Mesodermal cell (in vitro differentiated cells): ENCODE measurements around the gene CWF19L2.
A peak's percentile ranks its signal among the peaks of the same experiment; 100 is the strongest.

Source experiments
- H3K27ac ChIP-seq: 2 replicates; pipeline ENCODE4 v1.7.0; 2013; ENCODE audit warnings: mild to moderate bottlenecking, low read depth, low read length, moderate library complexity; ENCODE audit not compliant: severe bottlenecking
- H3K36me3 ChIP-seq: 2 replicates; pipeline ENCODE4 v1.7.1; 2013; ENCODE audit warnings: mild to moderate bottlenecking, low read length, moderate library complexity; ENCODE audit not compliant: control insufficient read depth, insufficient read depth
- H3K4me1 ChIP-seq: one replicate; pipeline ENCODE4 v1.7.1; 2013; ENCODE audit warnings: mild to moderate bottlenecking, low read length; ENCODE audit not compliant: insufficient read depth, control insufficient read depth, poor library complexity, severe bottlenecking
- H3K4me3 ChIP-seq: 2 replicates; pipeline ENCODE4 v1.7.0; 2013; ENCODE audit warnings: low read length, control low read depth, mild to moderate bottlenecking; ENCODE audit not compliant: insufficient read depth, poor library complexity, severe bottlenecking; ENCODE audit errors: extremely low read depth
- H3K9me3 ChIP-seq: 2 replicates; pipeline ENCODE4 v1.7.1; 2013; ENCODE audit warnings: mild to moderate bottlenecking, low read length, moderate library complexity; ENCODE audit not compliant: control insufficient read depth
- whole genome bisulfite sequencing, 2 experiments: methylation state at CpG; one replicate each; pipeline ENCODE4 v1.1.5; 2013; ENCODE audit warnings: missing lambda C conversion rate in 2 of 2; ENCODE audit not compliant: insufficient coverage in 2 of 2; 5-methylcytosine and 5-hydroxymethylcytosine counted together

Gene CWF19L2

GRCh38 chr11:107316426-107316825 lies 141.2 kb downstream of the CWF19L2 start:
- Histone ChIP-seq H3K9me3 (no peaks in the 10 kb centered on the region), H3K4me1 (no peaks in the 10 kb centered on the region), H3K36me3 (peaks cover 13% of the 10 kb centered on the region), H3K4me3 (no peak overlapping the region), H3K27ac (no peak overlapping the region)
- 100% methylated on average over 1 of the region's 1 CpG; no CpG with 5 or more reads in 1 of the 2 experiments for WGBS, 2 experiments

GRCh38 chr11:107307991-107308390 lies 149.6 kb downstream of the CWF19L2 start:
- H3K9me3 ChIP-seq = no peaks in the 10 kb centered on the region
- H3K4me3 ChIP-seq = no peak overlapping the region
- peaks cover 7% of the 10 kb centered on the region for H3K36me3 ChIP-seq
- 100% methylated on average over 1 to 2 of the region's 2 CpGs for WGBS, 2 experiments
- H3K4me1 ChIP-seq = no peaks in the 10 kb centered on the region
- no peak overlapping the region for H3K27ac ChIP-seq

DNA sequence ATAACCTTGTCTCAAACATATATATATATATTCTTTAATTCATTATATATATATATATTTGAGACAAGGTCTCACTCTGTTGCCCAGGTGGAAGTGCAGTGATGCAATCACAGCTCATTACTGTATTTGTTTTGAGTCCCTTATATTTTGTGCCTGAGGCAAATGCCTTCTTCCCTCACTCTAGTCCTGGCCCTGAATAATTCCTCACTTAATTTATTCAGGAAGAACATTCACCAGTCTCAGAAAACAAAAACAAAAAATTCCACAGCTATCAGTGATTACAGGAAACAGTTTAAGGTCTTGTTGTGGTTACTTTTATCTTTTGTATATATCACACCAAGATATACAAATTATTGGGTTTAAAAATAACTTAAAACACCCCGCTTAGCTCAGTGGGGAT lies 155.7 kb downstream of the CWF19L2 start:
- no peaks in the 10 kb centered on the region for H3K9me3 ChIP-seq
- peaks cover 3% of the 10 kb centered on the region for H3K36me3 ChIP-seq
- no peak overlapping the region for H3K4me3 ChIP-seq
- peaks cover 5% of the 10 kb centered on the region for H3K4me1 ChIP-seq
- H3K27ac ChIP-seq = peak overlapping the region; percentile 41
- no CpG with 5 or more reads among the region's 1 CpG for WGBS, 2 experiments

- peaks cover 4% of the 10 kb centered on the region for H3K9me3 ChIP-seq
- 80 to 87% methylated on average over 9 to 10 of the region's 13 CpGs for WGBS, 2 experiments
- no peaks in the 10 kb centered on the region for H3K4me1 ChIP-seq
- H3K4me3 ChIP-seq = no peak overlapping the region
- peaks cover 7% of the 10 kb centered on the region for H3K36me3 ChIP-seq
- no peak overlapping the region for H3K27ac ChIP-seq
These were observed 163.8 kb downstream of the CWF19L2 start for GRCh38 chr11:107293677-107294344.

DNA sequence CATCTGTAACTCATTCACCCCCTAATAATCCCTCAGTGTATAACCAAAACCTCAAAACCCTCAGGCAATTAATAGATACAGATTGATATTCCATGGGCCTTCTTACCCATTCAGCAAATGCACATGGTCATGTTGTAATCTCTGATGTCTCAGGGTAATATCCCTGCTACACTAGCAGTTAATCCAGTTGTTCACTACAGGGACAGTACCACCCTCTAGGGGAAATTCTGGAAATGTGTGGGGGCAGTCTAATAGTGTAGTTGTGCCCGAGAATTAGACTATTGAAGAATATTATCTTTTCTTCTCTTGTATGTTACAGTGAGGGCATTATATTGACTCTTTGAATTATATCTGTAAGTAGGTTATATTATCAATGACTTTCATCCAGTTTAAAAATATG lies 175.4 kb downstream of the CWF19L2 start:
- Histone ChIP-seq H3K27ac (no peak overlapping the region), H3K9me3 (no peaks in the 10 kb centered on the region), H3K4me3 (no peak overlapping the region), H3K4me1 (no peaks in the 10 kb centered on the region), H3K36me3 (no peaks in the 10 kb centered on the region)
- no CpG with 5 or more reads among the region's 1 CpG for WGBS, 2 experiments
